Endothelial cell of umbilical vein (primary cell): Measurements from ENCODE around the gene PLPP2. TPM values are rescaled to one million over a fixed set of nuclear protein-coding genes. Genes with fewer than 3 reads are reported as not detected.

Source experiments
- BruUV-seq: library from RNA; stranded (reverse); fragments of 400-500 nt; replicated peaks from 2 replicates; lab custom pipeline; 2021; lab: Mats Ljungman, UMichigan
- CTCF ChIA-PET: fragments of 300-600, 350-600 bp; sonication (Branson Sonifier 250); formaldehyde crosslinking; loops from one replicate; lab custom pipeline; 2021; ENCODE audit warnings: antibody characterized with exemption, inconsistent platforms; lab: Charles Lee
- POLR2A ChIA-PET: fragments of 300-600, 350-600 bp; sonication (Branson Sonifier 250); formaldehyde crosslinking; loops from one replicate; lab custom pipeline; 2021; ENCODE audit warnings: antibody characterized with exemption, inconsistent platforms; lab: Charles Lee
- DNase-seq: peaks from one replicate; pipeline ENCODE4 v3.0.0-alpha.2; 2011; ENCODE audit warnings: low read depth, low spot score
- FAIRE-seq: peaks from 2 replicates; lab custom pipeline; 2011; peaks lifted over from hg19 to GRCh38; lab: Jason Lieb, UNC
- H2AFZ ChIP-seq: 2 replicates; pipeline ENCODE4 v1.6.0; 2012; ENCODE audit warnings: low read depth, low read length, control low read depth, inconsistent platforms
- H3K27ac ChIP-seq: 2 replicates; pipeline ENCODE4 v1.5.1; 2011; ENCODE audit warnings: low read depth, mild to moderate bottlenecking, control low read depth, low read length, moderate library complexity; ENCODE audit not compliant: insufficient read depth
- H3K27me3 ChIP-seq, 2 experiments: 2 replicates each; pipeline versions ENCODE4 v1.6.0 to v1.6.1; 2011; ENCODE audit warnings: low read length in 2 of 2, mixed read lengths in 1 of 2; ENCODE audit not compliant: control insufficient read depth in 2 of 2, insufficient read depth in 2 of 2
- H3K36me3 ChIP-seq, 2 experiments: 2 replicates in 1 of 2; 3 replicates in 1 of 2; pipeline ENCODE4 v1.5.1; 2011; ENCODE audit warnings: low read length in 2 of 2, mild to moderate bottlenecking in 1 of 2, moderate library complexity in 1 of 2; ENCODE audit not compliant: control insufficient read depth in 2 of 2, insufficient read depth in 2 of 2; ENCODE audit errors: extremely low read depth in 1 of 2
- H3K4me1 ChIP-seq: 3 replicates; pipeline ENCODE4 v1.5.1; 2011; ENCODE audit warnings: mild to moderate bottlenecking, low read length; ENCODE audit not compliant: control insufficient read depth, insufficient read depth; ENCODE audit errors: extremely low read depth
- H3K4me2 ChIP-seq: 2 replicates; pipeline ENCODE4 v1.6.1; 2011; ENCODE audit warnings: low read length, control low read depth, mixed read lengths; ENCODE audit not compliant: insufficient read depth
- H3K4me3 ChIP-seq, 3 experiments: fragments of 200-600 bp in 1 of 3; sonication (generic), shearing (Covaris generic) in 1 of 3; replicated peaks in 1 of 3; 2 replicates each; pipeline ENCODE4 v1.5.1; 2011 to 2016; ENCODE audit warnings: control low read depth in 3 of 3, low read length in 3 of 3, mild to moderate bottlenecking in 2 of 3, inconsistent platforms in 1 of 3, low read depth in 1 of 3, moderate library complexity in 1 of 3; ENCODE audit not compliant: insufficient read depth in 1 of 3
- H3K79me2 ChIP-seq: 2 replicates; pipeline ENCODE4 v1.6.0; 2012; ENCODE audit warnings: low read length, inconsistent platforms; ENCODE audit not compliant: control insufficient read depth, insufficient read depth
- H3K9ac ChIP-seq: replicated peaks from 2 replicates; pipeline ENCODE3; 2011; ENCODE audit warnings: low read length, control low read depth; ENCODE audit not compliant: insufficient read depth; ENCODE audit errors: extremely low read depth
- H3K9me1 ChIP-seq: replicated peaks from 3 replicates; pipeline ENCODE4 v1.6.0; 2011; ENCODE audit warnings: mild to moderate bottlenecking, low read length; ENCODE audit not compliant: control insufficient read depth, insufficient read depth; ENCODE audit errors: extremely low read depth
- H3K9me3 ChIP-seq: replicated peaks from 2 replicates; pipeline ENCODE4 v1.5.1; 2012; ENCODE audit warnings: low read length, inconsistent platforms; ENCODE audit not compliant: control insufficient read depth, insufficient read depth
- H4K20me1 ChIP-seq: replicated peaks from 2 replicates; pipeline ENCODE3; 2011; ENCODE audit warnings: mild to moderate bottlenecking, low read length; ENCODE audit not compliant: control insufficient read depth, insufficient read depth; ENCODE audit errors: extremely low read depth
- EZH2 ChIP-seq: IDR thresholded peaks from 2 replicates; pipeline ENCODE4 v1.6.1; 2012; ENCODE audit warnings: borderline replicate concordance, low read depth, mild to moderate bottlenecking, moderate library complexity, low read length, inconsistent platforms; ENCODE audit not compliant: severe bottlenecking
- FOS ChIP-seq: IDR thresholded peaks from 2 replicates; pipeline ENCODE4 v1.6.1; 2011; ENCODE audit warnings: mild to moderate bottlenecking, low read length, moderate library complexity, borderline replicate concordance; ENCODE audit not compliant: insufficient read depth
- GATA2 ChIP-seq: IDR thresholded peaks from 2 replicates; pipeline ENCODE4 v1.7.0; 2011; ENCODE audit warnings: low read depth, mild to moderate bottlenecking, moderate library complexity, mixed read lengths, low read length; ENCODE audit not compliant: insufficient read length, insufficient read depth
- JUN ChIP-seq: IDR thresholded peaks from 2 replicates; pipeline ENCODE4 v1.6.1; 2011; ENCODE audit warnings: borderline replicate concordance, low read depth; ENCODE audit not compliant: insufficient read length, insufficient read depth
- MYC ChIP-seq: IDR thresholded peaks from one replicate; pipeline ENCODE4 v1.6.1; 2011; ENCODE audit warnings: mild to moderate bottlenecking, low read depth, low read length
- POLR2A ChIP-seq: IDR thresholded peaks from 2 replicates; pipeline ENCODE4 v1.6.1; 2012; ENCODE audit warnings: low read depth, mild to moderate bottlenecking, control low read depth, low read length
- POLR2AphosphoS5 ChIP-seq: IDR thresholded peaks from 2 replicates; pipeline ENCODE4 v1.6.1; 2012; ENCODE audit warnings: low read depth, mild to moderate bottlenecking, control low read depth, low read length, moderate library complexity; ENCODE audit not compliant: insufficient read depth
- dilution Hi-C: fragments of 300-500 bp; cut with MboI; formaldehyde crosslinking; loops from one replicate; pipeline ENCODE4 v1.15.0; 2019; ENCODE audit warnings: low sequenced_read_pairs; ENCODE audit not compliant: extremely low pct_ligation_motif_present
- intact Hi-C: fragments of 100-400 bp; cut with micrococcal nuclease; formaldehyde crosslinking; loops from one replicate; pipeline ENCODE4 v1.10.0; 2022
- polyA plus RNA-seq, 4 experiments: library from polyadenylated mRNA; depleted of rRNA in 3 of 4; stranded (reverse) in 3 of 4; unstranded in 1 of 4; fragments of >200 nt; gene quantifications; 2 replicates each; pipeline versions ENCODE4 v1.2.1 to v1.2.3, GENCODE V29; 2011 to 2012; ENCODE audit warnings: missing spikeins in 1 of 4
- total RNA-seq: library from RNA; stranded (reverse); gene quantifications from 2 replicates; pipeline ENCODE4 v1.2.3, GENCODE V29; 2021
- TF ChIP-seq, protein P1 (sequence below), 2 donors: IDR thresholded peaks; 1 replicate in 1 of 2; 2 replicates in 1 of 2; pipeline ENCODE4 v1.5.1; 2011; ENCODE audit warnings: low read length in 2 of 2, mild to moderate bottlenecking in 2 of 2, moderate library complexity in 2 of 2, control low read depth in 1 of 2, inconsistent platforms in 1 of 2, low read depth in 1 of 2; ENCODE audit not compliant: insufficient read depth in 1 of 2; ENCODE audit errors: extremely low read depth in 1 of 2
- TF ChIP-seq, protein P2 (sequence below): IDR thresholded peaks from 2 replicates; pipeline ENCODE4 v1.6.1; 2011; ENCODE audit not compliant: insufficient read depth, insufficient read length

The PLPP2 gene
- total and polyA plus RNA-seq, 2 donors (not counting 3 experiments of a cell fraction or from before 2014, with no cell fraction given), result 27.9 to 34.3 TPM

DNA sequence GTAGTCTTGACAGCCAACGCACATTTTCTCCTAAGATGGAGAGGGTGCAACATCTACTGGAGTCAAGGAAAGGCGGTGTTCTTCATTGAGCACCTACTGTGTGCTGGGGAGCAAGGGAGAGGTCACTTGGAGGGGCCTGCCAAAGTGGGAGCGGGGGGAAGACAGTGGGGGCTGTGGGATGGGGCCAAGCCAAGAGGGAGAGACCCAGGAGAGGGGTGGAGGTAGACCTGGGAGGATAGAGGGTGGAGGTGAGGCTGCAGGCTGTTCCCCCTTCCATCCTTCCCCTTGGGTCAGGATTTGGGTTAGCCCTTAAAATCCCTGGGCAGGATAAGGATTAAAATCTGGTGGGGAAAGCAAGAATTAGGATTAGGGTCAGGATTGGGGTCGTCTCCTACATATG is 1.7 kb upstream of the PLPP2 start:
- POLR2A ChIA-PET, result no interaction called here
- Histone ChIP-seq H3K79me2 (no peaks in the 10 kb centered on the region), H2AFZ (no peak overlapping the region), H3K4me3 (no peak overlapping the region), H4K20me1 (no peaks in the 10 kb centered on the region), H3K4me1 (peaks cover 11% of the 10 kb centered on the region), H3K9me1 (no peaks in the 10 kb centered on the region), H3K9me3 (no peaks in the 10 kb centered on the region), H3K27me3 (peaks cover 16 to 28% of the 10 kb centered on the region in 2 experiments), H3K4me2 (no peak overlapping the region), H3K27ac (no peak overlapping the region), H3K36me3 (no peaks in the 10 kb centered on the region), H3K9ac (no peak overlapping the region)
- TF ChIP-seq POLR2AphosphoS5 (no peak), EZH2 (no peak), POLR2A (no peak), JUN (no peak), MYC (no peak), FOS (no peak), GATA2 (no peak)
- TF ChIP-seq, protein P1, sequence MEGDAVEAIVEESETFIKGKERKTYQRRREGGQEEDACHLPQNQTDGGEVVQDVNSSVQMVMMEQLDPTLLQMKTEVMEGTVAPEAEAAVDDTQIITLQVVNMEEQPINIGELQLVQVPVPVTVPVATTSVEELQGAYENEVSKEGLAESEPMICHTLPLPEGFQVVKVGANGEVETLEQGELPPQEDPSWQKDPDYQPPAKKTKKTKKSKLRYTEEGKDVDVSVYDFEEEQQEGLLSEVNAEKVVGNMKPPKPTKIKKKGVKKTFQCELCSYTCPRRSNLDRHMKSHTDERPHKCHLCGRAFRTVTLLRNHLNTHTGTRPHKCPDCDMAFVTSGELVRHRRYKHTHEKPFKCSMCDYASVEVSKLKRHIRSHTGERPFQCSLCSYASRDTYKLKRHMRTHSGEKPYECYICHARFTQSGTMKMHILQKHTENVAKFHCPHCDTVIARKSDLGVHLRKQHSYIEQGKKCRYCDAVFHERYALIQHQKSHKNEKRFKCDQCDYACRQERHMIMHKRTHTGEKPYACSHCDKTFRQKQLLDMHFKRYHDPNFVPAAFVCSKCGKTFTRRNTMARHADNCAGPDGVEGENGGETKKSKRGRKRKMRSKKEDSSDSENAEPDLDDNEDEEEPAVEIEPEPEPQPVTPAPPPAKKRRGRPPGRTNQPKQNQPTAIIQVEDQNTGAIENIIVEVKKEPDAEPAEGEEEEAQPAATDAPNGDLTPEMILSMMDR (IDR thresholded peaks at IDR 0.05; ENCODE audit: extremely low read depth in 1 of 2, insufficient read depth in 1 of 2, low read depth in 1 of 2, low read length in 2 of 2), result no peak
- TF ChIP-seq, protein P2, sequence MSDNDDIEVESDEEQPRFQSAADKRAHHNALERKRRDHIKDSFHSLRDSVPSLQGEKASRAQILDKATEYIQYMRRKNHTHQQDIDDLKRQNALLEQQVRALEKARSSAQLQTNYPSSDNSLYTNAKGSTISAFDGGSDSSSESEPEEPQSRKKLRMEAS, result no peak
- FAIRE-seq (no peak), DNase-seq (no peak)
- CTCF ChIA-PET, result interaction anchor here (1.2 to 1.8 kb wide), 2 partner anchors 187 to 214 kb away, joined by 3 to 4 read pairs; no protein-coding TSS in a partner anchor
- intact Hi-C loops, result loop anchor here (10.0 kb wide), 2 partner anchors 52 to 212 kb away; partner anchors contain the start of genes MIER2 and TPGS1
- dilution Hi-C loops, result no loop called here
- BruUV-seq, result no TSS peak
